ENCODE results near the gene HAGHL. TPM values are rescaled to one million over a fixed set of nuclear protein-coding genes. Genes with fewer than 3 reads are reported as not detected.

Gene HAGHL
- total and polyA plus RNA-seq, 2 of the 8 experiments (the other 6 are each of a cell fraction or from before 2014, with no cell fraction given), result 26.6 to 26.9 TPM

DNA sequence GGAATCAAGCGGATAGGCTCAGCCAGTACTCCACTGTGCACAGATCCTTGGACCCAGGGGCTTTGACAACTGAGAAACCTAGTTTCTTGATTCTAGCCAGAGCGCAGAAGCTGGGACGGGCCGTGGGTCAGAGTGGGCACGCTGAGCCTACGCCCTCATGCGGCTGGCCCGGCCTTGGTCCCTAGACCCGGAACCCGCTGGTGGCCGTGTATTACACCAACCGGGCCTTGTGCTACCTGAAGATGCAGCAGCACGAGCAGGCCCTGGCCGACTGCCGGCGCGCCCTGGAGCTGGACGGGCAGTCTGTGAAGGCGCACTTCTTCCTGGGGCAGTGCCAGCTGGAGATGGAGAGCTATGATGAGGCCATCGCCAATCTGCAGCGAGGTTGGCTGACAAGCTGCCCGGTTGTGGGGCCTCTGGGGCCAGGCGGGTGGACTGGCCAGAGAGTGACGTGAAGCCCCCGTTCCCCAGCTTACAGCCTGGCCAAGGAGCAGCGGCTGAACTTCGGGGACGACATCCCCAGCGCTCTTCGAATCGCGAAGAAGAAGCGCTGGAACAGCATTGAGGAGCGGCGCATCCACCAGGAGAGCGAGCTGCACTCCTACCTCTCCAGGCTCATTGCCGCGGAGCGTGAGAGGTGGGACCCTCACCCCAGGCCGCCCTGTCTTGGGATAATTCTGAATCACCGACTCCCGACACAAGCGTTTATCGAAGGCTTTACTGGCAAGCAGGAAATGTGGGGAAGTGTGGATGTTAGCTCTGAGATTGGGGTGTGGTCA lies 45.8 kb upstream of the HAGHL start:
- Histone ChIP-seq H3K27me3 (replicated peaks in 1 of 4; ENCODE audit: control insufficient read depth in 3 of 4, extremely low read depth in 1 of 4, insufficient read depth in 3 of 4, low read length in 3 of 4) (peaks cover 0 to under 1% (median 0%) of the 10 kb centered on the region in 4 experiments; a peak in 2 of 7 replicates), H3K36me3 (ENCODE audit: control insufficient read depth in 2 of 4, insufficient read depth in 4 of 4, low read length in 3 of 4) (peaks cover 4 to 21% (median 13%) of the 10 kb centered on the region in 4 experiments; a peak in 7 of 8 replicates), H3K4me3 (ENCODE audit: extremely low read depth in 1 of 4, insufficient read depth in 2 of 4, low read depth in 3 of 4, low read length in 4 of 4) (peak overlapping the region; percentile 72 to 89 (median 80)), H2AFZ (ENCODE audit: low read length) (no peak overlapping the region), H3K79me1 (ENCODE audit: low read depth, low read length) (peaks cover 6% of the 10 kb centered on the region; the same call in 1 of the 2 replicates), H2BK12ac (ENCODE audit: low read depth, low read length) (no peak overlapping the region), H3K56ac (replicated peaks; ENCODE audit: insufficient read length, low read depth, low read length) (no peak overlapping the region), H3K18ac (ENCODE audit: extremely low read depth, low read length) (no peak overlapping the region; the same call in 1 of the 2 replicates), H3K9ac (replicated peaks in 1 of 4; ENCODE audit: extremely low read depth in 1 of 4, low read depth in 3 of 4, low read length in 3 of 4) (peak overlapping the region in 3 of 4 experiments; percentile 13 to 72 (median 62); a peak in 3 of 7 replicates), H4K91ac (replicated peaks; ENCODE audit: insufficient read length, low read length) (no peak overlapping the region), H3K14ac (ENCODE audit: insufficient read length) (no peak overlapping the region), H2AK5ac (ENCODE audit: low read depth, low read length) (no peak overlapping the region), H2BK20ac (ENCODE audit: low read length) (no peak overlapping the region), H4K8ac (ENCODE audit: extremely low read depth, insufficient read depth, low read length) (peak overlapping the region; percentile 82), H4K5ac (ENCODE audit: insufficient read length, low read depth, low read length) (no peak overlapping the region), H2BK15ac (ENCODE audit: low read length) (no peak overlapping the region), H3K4ac (replicated peaks; ENCODE audit: insufficient read length, low read depth, low read length) (no peak overlapping the region), H2BK5ac (ENCODE audit: low read depth, low read length) (no peak overlapping the region), H3K23me2 (ENCODE audit: low read depth, low read length) (peaks cover 13% of the 10 kb centered on the region; the same call in 1 of the 2 replicates), H4K20me1 (replicated peaks in 1 of 2; ENCODE audit: control insufficient read depth in 1 of 2, insufficient read depth in 2 of 2, low read length in 2 of 2) (peaks cover 4 to 29% of the 10 kb centered on the region in 2 experiments), H3K9me3 (ENCODE audit: insufficient read depth in 2 of 2, low read depth in 1 of 2, low read length in 1 of 2) (no peaks in the 10 kb centered on the region), H3K27ac (ENCODE audit: low read depth, low read length) (no peak overlapping the region), H3K4me2 (ENCODE audit: insufficient read depth in 1 of 2, low read depth in 2 of 2, low read length in 2 of 2) (peak overlapping the region; percentile 74), H3K23ac (ENCODE audit: insufficient read length) (no peak overlapping the region), H2BK120ac (replicated peaks; ENCODE audit: low read depth, low read length) (no peak overlapping the region), H3K4me1 (replicated peaks in 1 of 4; ENCODE audit: control insufficient read depth in 3 of 4, insufficient read depth in 4 of 4, low read length in 3 of 4) (peaks cover 0 to 30% (median 24%) of the 10 kb centered on the region in 4 experiments; a peak in 6 of 7 replicates), H3K79me2 (ENCODE audit: control insufficient read depth in 1 of 2, insufficient read depth in 2 of 2, low read length in 2 of 2) (peaks cover 0 to 12% of the 10 kb centered on the region in 2 experiments; a peak in 1 of 4 replicates)
- FAIRE-seq, result no peak
- CTCF ChIA-PET (ENCODE audit: partially characterized antibody), result interaction anchor here (0.7 to 1.9 kb wide), 15 partner anchors 9 to 104 kb away, joined by 3 to 8 read pairs (median 4); partner anchors contain the start of genes MCRIP2 and WDR24
- POLR2A ChIA-PET (ENCODE audit: partially characterized antibody), result interaction anchor here (0.6 to 13.3 kb wide), 22 partner anchors 9 to 298 kb away, joined by 3 to 214 read pairs (median 4); partner anchors contain the start of genes ANTKMT, CCDC78, GNG13 and HAGHL
- DNase-seq (ENCODE audit: low read depth in 1 of 2, low spot score in 2 of 2), result peak in 1 of 2 experiments; percentile 64
- TF ChIP-seq GABPA (IDR thresholded peaks at IDR 0.05; ENCODE audit: borderline replicate concordance, insufficient read depth, low read length), result peak; percentile 46; the same call in 1 of the 2 replicates
- TF ChIP-seq TEAD4 (IDR thresholded peaks at IDR 0.05; ENCODE audit: low read depth, low read length), result no peak
- TF ChIP-seq HDAC6 (IDR thresholded peaks at IDR 0.05; ENCODE audit: low read depth, low read length), result no peak
- peak; percentile 31 for TF ChIP-seq SAP30 (IDR thresholded peaks at IDR 0.05; ENCODE audit: insufficient read depth, insufficient replicate concordance, low read length)
- TF ChIP-seq TAF7 (optimal IDR thresholded peaks at IDR 0.05; ENCODE audit: borderline replicate concordance, low read depth, low read length), result peak; percentile 15
- no peak for TF ChIP-seq MAFK (IDR thresholded peaks at IDR 0.05; ENCODE audit: low read depth, low read length)
- WGBS, 2 experiments (ENCODE audit: extremely low coverage in 1 of 2, insufficient coverage in 1 of 2, insufficient read length in 1 of 2, insufficient replicate concordance in 2 of 2, low coverage in 1 of 2, low lambda C conversion rate in 2 of 2, missing lambda C conversion rate in 1 of 2), result 60% methylated on average over 41 of the region's 44 CpGs; no CpG with 5 or more reads in 1 of the 2 experiments

All from H1 (cell line).